Measurements from ENCODE around the gene TUT4. TPM values are rescaled to one million over a fixed set of nuclear protein-coding genes. Genes with fewer than 3 reads are reported as not detected.

TUT4 gene
- total and polyA plus RNA-seq, 2 of the 4 experiments (the other 2 are of a cell fraction): 10.9 to 40.0 TPM

GRCh38 chr1:52590266-52590665 lies 37.4 kb upstream of the TUT4 start:
- Histone ChIP-seq H4K91ac (ENCODE audit: insufficient read depth, low read depth, low read length) (no peak overlapping the region), H3K27ac (ENCODE audit: insufficient read depth, low read length) (no peak overlapping the region), H3K79me1 (ENCODE audit: low read depth in 1 of 2, low read length in 2 of 2) (no peaks in the 10 kb centered on the region), H3K9me3 (ENCODE audit: control insufficient read depth, insufficient read depth, low read length) (no peaks in the 10 kb centered on the region), H3K18ac (ENCODE audit: low read depth, low read length) (no peak overlapping the region), H4K20me1 (ENCODE audit: insufficient read depth, low read length) (no peaks in the 10 kb centered on the region), H3K4me2 (ENCODE audit: low read depth, low read length) (no peak overlapping the region), H4K8ac (ENCODE audit: low read depth in 2 of 2, low read length in 2 of 2) (no peak overlapping the region), H2BK20ac (ENCODE audit: low read depth, low read length) (no peak overlapping the region), H2BK15ac (ENCODE audit: low read depth, low read length) (no peak overlapping the region), H4K5ac (ENCODE audit: low read depth, low read length) (no peak overlapping the region), H3K4me1 (ENCODE audit: control insufficient read depth, insufficient read depth, low read length) (peaks cover 1% of the 10 kb centered on the region; the same call in 1 of the 2 replicates), H2BK5ac (ENCODE audit: low read depth, low read length, poor library complexity, severe bottlenecking) (no peak overlapping the region), H3K4ac (ENCODE audit: low read depth, low read length) (no peak overlapping the region), H3K14ac (replicated peaks; ENCODE audit: low read depth, low read length) (no peak overlapping the region), H3K23ac (ENCODE audit: low read depth, low read length) (no peak overlapping the region), H2AK5ac (ENCODE audit: low read depth, low read length) (no peak overlapping the region), H2AFZ (replicated peaks; ENCODE audit: low read length, poor library complexity) (no peak overlapping the region), H3K36me3 (ENCODE audit: control insufficient read depth, insufficient read depth, low read length) (no peaks in the 10 kb centered on the region), H3K9me1 (ENCODE audit: insufficient read depth, low read length) (no peaks in the 10 kb centered on the region), H2BK120ac (ENCODE audit: low read depth, low read length) (no peak overlapping the region), H3K4me3 (ENCODE audit: insufficient read depth, low read depth, low read length) (no peak overlapping the region), H2AK9ac (replicated peaks; ENCODE audit: low read depth, low read length, poor library complexity) (no peak overlapping the region), H3K9ac (ENCODE audit: low read depth, low read length) (no peak overlapping the region), H3K56ac (ENCODE audit: extremely low read depth, insufficient read depth, low read length) (no peak overlapping the region), H3K27me3 (ENCODE audit: control insufficient read depth, insufficient read depth, low read length) (peaks cover 18% of the 10 kb centered on the region)
- BruUV-seq (replicated peaks): no TSS peak
- ChIA-PET POLR2A (ENCODE audit: unreplicated experiment) (no interaction called here), CTCF (interaction anchor here (0.6 kb wide), 1 partner anchor 870 kb away, joined by 5 read pairs; no protein-coding TSS in a partner anchor)
- no peak for TF ChIP-seq NFE2L2 (IDR thresholded peaks at IDR 0.05; ENCODE audit: low read depth, low read length)
- TF ChIP-seq RAD21 (IDR thresholded peaks at IDR 0.05; ENCODE audit: low read length): no peak
- no peak for TF ChIP-seq MXI1 (IDR thresholded peaks at IDR 0.05; ENCODE audit: borderline replicate concordance, low read depth, low read length)
- TF ChIP-seq USF2 (IDR thresholded peaks at IDR 0.05; ENCODE audit: low read depth, low read length): no peak
- no peak for TF ChIP-seq CEBPB (IDR thresholded peaks at IDR 0.05; ENCODE audit: low read depth, low read length)
- no peak for TF ChIP-seq POLR2A (IDR thresholded peaks at IDR 0.05; ENCODE audit: low read depth, low read length)
- TF ChIP-seq FOS (IDR thresholded peaks at IDR 0.05; ENCODE audit: low read depth, low read length): no peak
- no peak for TF ChIP-seq RFX5 (IDR thresholded peaks at IDR 0.05; ENCODE audit: low read depth, low read length)
- TF ChIP-seq, protein P1, sequence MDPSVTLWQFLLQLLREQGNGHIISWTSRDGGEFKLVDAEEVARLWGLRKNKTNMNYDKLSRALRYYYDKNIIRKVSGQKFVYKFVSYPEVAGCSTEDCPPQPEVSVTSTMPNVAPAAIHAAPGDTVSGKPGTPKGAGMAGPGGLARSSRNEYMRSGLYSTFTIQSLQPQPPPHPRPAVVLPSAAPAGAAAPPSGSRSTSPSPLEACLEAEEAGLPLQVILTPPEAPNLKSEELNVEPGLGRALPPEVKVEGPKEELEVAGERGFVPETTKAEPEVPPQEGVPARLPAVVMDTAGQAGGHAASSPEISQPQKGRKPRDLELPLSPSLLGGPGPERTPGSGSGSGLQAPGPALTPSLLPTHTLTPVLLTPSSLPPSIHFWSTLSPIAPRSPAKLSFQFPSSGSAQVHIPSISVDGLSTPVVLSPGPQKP (IDR thresholded peaks at IDR 0.05; ENCODE audit: borderline replicate concordance, low read depth, low read length): no peak
- TF ChIP-seq, protein P2, sequence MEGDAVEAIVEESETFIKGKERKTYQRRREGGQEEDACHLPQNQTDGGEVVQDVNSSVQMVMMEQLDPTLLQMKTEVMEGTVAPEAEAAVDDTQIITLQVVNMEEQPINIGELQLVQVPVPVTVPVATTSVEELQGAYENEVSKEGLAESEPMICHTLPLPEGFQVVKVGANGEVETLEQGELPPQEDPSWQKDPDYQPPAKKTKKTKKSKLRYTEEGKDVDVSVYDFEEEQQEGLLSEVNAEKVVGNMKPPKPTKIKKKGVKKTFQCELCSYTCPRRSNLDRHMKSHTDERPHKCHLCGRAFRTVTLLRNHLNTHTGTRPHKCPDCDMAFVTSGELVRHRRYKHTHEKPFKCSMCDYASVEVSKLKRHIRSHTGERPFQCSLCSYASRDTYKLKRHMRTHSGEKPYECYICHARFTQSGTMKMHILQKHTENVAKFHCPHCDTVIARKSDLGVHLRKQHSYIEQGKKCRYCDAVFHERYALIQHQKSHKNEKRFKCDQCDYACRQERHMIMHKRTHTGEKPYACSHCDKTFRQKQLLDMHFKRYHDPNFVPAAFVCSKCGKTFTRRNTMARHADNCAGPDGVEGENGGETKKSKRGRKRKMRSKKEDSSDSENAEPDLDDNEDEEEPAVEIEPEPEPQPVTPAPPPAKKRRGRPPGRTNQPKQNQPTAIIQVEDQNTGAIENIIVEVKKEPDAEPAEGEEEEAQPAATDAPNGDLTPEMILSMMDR (conservative IDR thresholded peaks at IDR 0.05; ENCODE audit: low read depth, low read length): no peak
- no peak for TF ChIP-seq BHLHE40 (IDR thresholded peaks at IDR 0.05; ENCODE audit: low read depth, low read length)
- no peak for TF ChIP-seq RCOR1 (IDR thresholded peaks at IDR 0.05; ENCODE audit: insufficient replicate concordance, low read length)
- no peak for TF ChIP-seq SMC3 (IDR thresholded peaks at IDR 0.05; ENCODE audit: low read depth, low read length)
- no peak for TF ChIP-seq CHD1 (IDR thresholded peaks at IDR 0.05; ENCODE audit: low read depth, low read length)
- no peak for TF ChIP-seq MAZ (IDR thresholded peaks at IDR 0.05; ENCODE audit: borderline replicate concordance, low read depth, low read length)
- no peak for TF ChIP-seq MAFK (IDR thresholded peaks at IDR 0.05; ENCODE audit: low read depth, low read length)
- in situ Hi-C loops (cut with MboI; ENCODE audit: low sequenced_read_pairs) (no loop called here), intact Hi-C loops (cut with micrococcal nuclease) (no loop called here), dilution Hi-C loops (cut with HindIII; ENCODE audit: low sequenced_read_pairs, unreplicated experiment) (no loop called here)
- ATAC-seq (ENCODE audit: low read depth): no peak
- no CpG with 5 or more reads among the region's 6 CpGs for WGBS, 2 experiments (ENCODE audit: extremely low coverage in 2 of 2, insufficient read length in 1 of 2)
- DNase-seq: no peak
